Sigmoid colon (tissue), 7 donors: ENCODE data around the gene YPEL1. TPM values are rescaled to one million over a fixed set of nuclear protein-coding genes. Genes with fewer than 3 reads are reported as not detected.

ENCODE experiments used
- DNase-seq: peaks from one replicate; pipeline ENCODE4 v3.0.0-alpha.2; 2019
- H3K27ac ChIP-seq, 4 donors: fragments of 200-600 bp; sonication (generic); one replicate each; pipeline ENCODE4 v1.5.1; 2016 to 2019; ENCODE audit warnings: mild to moderate bottlenecking in 1 of 4
- H3K27me3 ChIP-seq, 3 donors: fragments of 200-600 bp; sonication (generic); one replicate each; pipeline ENCODE4 v1.5.1; 2019; ENCODE audit warnings: mild to moderate bottlenecking in 1 of 3
- H3K36me3 ChIP-seq, 4 donors: fragments of 200-600 bp; sonication (generic); one replicate each; pipeline ENCODE4 v1.5.1; 2016 to 2019
- H3K4me1 ChIP-seq, 4 donors: fragments of 200-600 bp; sonication (generic); one replicate each; pipeline ENCODE4 v1.5.1; 2017 to 2019
- H3K4me3 ChIP-seq, 4 donors: fragments of 200-600 bp; sonication (generic); one replicate each; pipeline ENCODE4 v1.5.1; 2017 to 2019; ENCODE audit warnings: mild to moderate bottlenecking in 2 of 4, moderate library complexity in 1 of 4
- H3K9me3 ChIP-seq, 4 donors: fragments of 200-600 bp in 3 of 4; sonication (generic) in 3 of 4; one replicate each; pipeline versions ENCODE4 v1.5.1 to v1.6.1; 2013 to 2019
- CTCF ChIP-seq, 4 experiments: fragments of 450-650 bp in 3 of 4; fragments of 200-600 bp in 1 of 4; IDR thresholded peaks; one replicate each; pipeline ENCODE4 v1.5.1; 2016 to 2019; ENCODE audit warnings: antibody characterized with exemption in 4 of 4, mild to moderate bottlenecking in 3 of 4, moderate library complexity in 2 of 4
- EP300 ChIP-seq, 4 donors: sonication (generic); formaldehyde crosslinking; IDR thresholded peaks; one replicate each; pipeline ENCODE4 v1.6.1; 2017; ENCODE audit warnings: antibody characterized with exemption in 4 of 4
- POLR2A ChIP-seq, 2 donors: fragments of 450-650 bp; IDR thresholded peaks; one replicate each; pipeline ENCODE4 v1.6.1; 2016; ENCODE audit warnings: antibody characterized with exemption in 2 of 2, mild to moderate bottlenecking in 2 of 2, moderate library complexity in 2 of 2
- POLR2AphosphoS5 ChIP-seq, 4 donors: sonication (generic); formaldehyde crosslinking; IDR thresholded peaks; one replicate each; pipeline ENCODE4 v1.6.1; 2017; ENCODE audit warnings: antibody characterized with exemption in 4 of 4
- WGBS, 2 donors: extraction: QIAGEN DNeasy Blood & Tissue Kit; methylation state at CpG; one replicate each; pipeline ENCODE4 v1.1.7; 2013; 5-methylcytosine and 5-hydroxymethylcytosine counted together
- intact Hi-C: fragments of 100-400 bp; cut with DNase I; formaldehyde crosslinking; loops from one replicate; pipeline ENCODE4 v1.15.1; 2023
- polyA plus RNA-seq, 3 donors: library from polyadenylated mRNA; stranded (reverse); fragments of 200-250 nt; gene quantifications; one replicate each; pipeline ENCODE4 v1.2.3, GENCODE V29; 2013
- total RNA-seq, 4 donors: library from RNA; depleted of rRNA; stranded (reverse); fragments of >200 nt; gene quantifications; one replicate each; pipeline ENCODE4 v1.1.0, GENCODE V29; 2016
- donor health status: healthy with polysubstance abuse.
- donor health status: Bipolar disorder and iron deficiency.
- donor health status: healthy.

YPEL1 gene
- total and polyA plus RNA-seq, 7 donors: 0.69 to 9.6 (median 5.9) TPM

DNA sequence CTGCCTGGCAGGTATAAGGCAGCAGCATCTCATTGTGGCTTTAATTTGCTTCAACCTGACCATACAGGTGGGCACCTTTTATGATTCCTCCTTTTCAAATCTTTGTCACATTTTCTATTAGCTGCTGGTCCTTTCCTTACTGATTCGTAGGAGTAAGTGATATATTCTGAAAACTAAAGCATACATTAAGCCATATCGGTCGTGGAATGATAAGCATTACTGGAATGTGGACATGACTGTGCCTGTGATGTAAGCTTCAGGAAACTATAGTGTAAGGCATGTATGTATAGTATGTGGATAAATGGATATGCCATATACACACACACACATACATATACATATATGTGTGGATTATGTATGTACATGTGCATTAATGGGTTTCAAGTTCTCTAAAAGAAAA is 20.8 kb downstream of the YPEL1 start:
- DNase-seq: no peak
- intact Hi-C loops: loop anchor here (5.0 kb wide), 1 partner anchor 153 kb away; the partner anchor contains the start of gene MAPK1
- H3K36me3 ChIP-seq: no peaks in the 10 kb centered on the region
- TF ChIP-seq POLR2AphosphoS5 (IDR thresholded peaks at IDR 0.05) (no peak), EP300 (IDR thresholded peaks at IDR 0.05) (no peak), POLR2A (IDR thresholded peaks at IDR 0.05) (no peak), CTCF (IDR thresholded peaks at IDR 0.05) (no peak)
- no peaks in the 10 kb centered on the region for H3K27me3 ChIP-seq
- no peak overlapping the region for H3K27ac ChIP-seq
- WGBS, 2 donors: 69 to 88% methylated on average over 3 of the region's 3 CpGs
- no peak overlapping the region for H3K4me3 ChIP-seq
- H3K4me1 ChIP-seq: peaks cover 0 to 12% (median 6%) of the 10 kb centered on the region in 4 donors
- H3K9me3 ChIP-seq: no peaks in the 10 kb centered on the region

DNA sequence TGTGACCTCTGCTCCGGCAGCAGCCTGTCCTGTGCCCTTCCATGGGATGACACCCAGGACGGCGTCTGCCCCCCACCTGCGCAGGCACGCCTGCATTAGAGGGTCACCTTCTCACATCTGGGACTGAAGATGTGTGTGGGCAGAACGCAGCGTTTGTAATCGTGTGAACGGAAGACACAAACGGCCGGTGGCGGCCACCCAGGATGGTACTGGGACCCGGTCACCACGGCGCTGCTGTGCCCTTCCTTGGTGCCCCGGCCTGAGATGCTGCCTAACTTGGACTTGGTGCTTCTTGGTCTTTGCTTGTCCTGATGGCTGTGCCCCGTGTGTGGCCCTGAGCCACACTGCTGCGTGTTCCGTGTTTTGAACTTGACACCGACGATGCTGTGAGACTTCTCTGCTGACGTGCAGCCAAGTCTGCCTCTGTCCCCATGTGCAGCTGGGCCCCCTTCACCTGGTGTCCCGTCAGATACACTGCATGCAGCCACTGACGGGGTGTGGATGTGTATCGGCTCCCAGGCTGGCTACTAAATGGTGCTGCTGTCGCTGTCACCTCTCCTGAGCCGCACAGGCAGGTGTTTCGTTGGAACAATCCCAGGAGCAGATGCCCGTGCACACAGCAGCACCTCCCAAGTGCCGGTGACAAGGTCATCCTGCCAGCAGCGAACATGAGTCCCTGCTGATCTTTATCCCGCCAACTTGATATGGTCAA is 21.4 kb downstream of the YPEL1 start:
- peaks cover 0 to 12% (median 6%) of the 10 kb centered on the region in 4 donors for H3K4me1 ChIP-seq
- no peak for DNase-seq
- no peak overlapping the region for H3K4me3 ChIP-seq
- intact Hi-C loops: loop anchor here (5.0 kb wide), 1 partner anchor 153 kb away; the partner anchor contains the start of gene MAPK1
- H3K36me3 ChIP-seq: no peaks in the 10 kb centered on the region
- H3K27ac ChIP-seq: no peak overlapping the region
- TF ChIP-seq POLR2AphosphoS5 (IDR thresholded peaks at IDR 0.05) (no peak), POLR2A (IDR thresholded peaks at IDR 0.05) (no peak), EP300 (IDR thresholded peaks at IDR 0.05) (no peak), CTCF (IDR thresholded peaks at IDR 0.05) (no peak)
- 75 to 89% methylated on average over 32 of the region's 32 CpGs for WGBS, 2 donors
- H3K9me3 ChIP-seq: no peaks in the 10 kb centered on the region
- H3K27me3 ChIP-seq: no peaks in the 10 kb centered on the region

GRCh38 chr22:21713428-21714058 is 22.1 kb downstream of the YPEL1 start:
- H3K4me3 ChIP-seq: peak overlapping the region in 2 of 4 donors; percentile 7 to 14

DNA sequence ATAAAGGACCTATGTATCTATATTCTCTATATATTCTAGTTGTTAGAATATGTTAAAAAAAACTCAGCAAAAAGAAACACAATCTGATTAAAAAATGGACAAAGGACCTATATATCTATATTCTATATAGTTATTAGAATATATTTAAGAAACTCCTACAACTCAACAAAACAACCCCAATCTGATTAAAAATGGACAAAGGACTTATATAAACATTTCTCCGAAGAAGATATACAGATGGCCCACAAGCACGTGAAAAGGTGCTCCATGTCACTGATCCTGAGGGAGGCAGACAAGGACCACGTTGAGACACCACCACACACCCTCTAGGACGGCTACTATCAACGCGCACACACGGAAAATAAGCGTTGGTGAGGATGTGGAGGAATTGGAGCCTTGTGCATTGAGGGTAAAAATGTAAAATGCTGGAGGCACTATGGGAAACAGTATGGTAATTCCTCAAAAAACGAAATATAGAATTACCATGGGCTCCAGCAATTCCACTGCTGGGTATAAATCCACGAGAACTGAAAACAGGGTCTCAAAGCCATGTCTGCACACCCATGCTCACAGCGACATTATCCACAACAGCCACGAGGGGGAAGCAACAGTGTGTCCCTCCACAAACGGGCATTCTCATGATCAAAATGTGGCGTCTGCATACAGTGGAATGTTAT is 22.7 kb downstream of the YPEL1 start:
- H3K36me3 ChIP-seq: no peaks in the 10 kb centered on the region
- H3K9me3 ChIP-seq: no peaks in the 10 kb centered on the region
- H3K27me3 ChIP-seq: no peaks in the 10 kb centered on the region
- intact Hi-C loops: loop anchor here (1.0 to 5.0 kb wide), 4 partner anchors 154 to 239 kb away; partner anchors contain the start of genes MAPK1 and PPM1F
- 20 to 37% methylated on average over 14 of the region's 14 CpGs for WGBS, 2 donors
- H3K4me1 ChIP-seq: peaks cover 0 to 17% (median 7%) of the 10 kb centered on the region in 4 donors
- TF ChIP-seq POLR2AphosphoS5 (IDR thresholded peaks at IDR 0.05) (peak in 1 of 4 donors; percentile 1), CTCF (IDR thresholded peaks at IDR 0.05) (peak; percentile 75 to 84 (median 82)), POLR2A (IDR thresholded peaks at IDR 0.05) (no peak)
- no peak for DNase-seq
- peak overlapping the region in 2 of 4 donors; percentile 7 to 14 for H3K4me3 ChIP-seq
- peak overlapping the region; percentile 0 to 54 (median 19) for H3K27ac ChIP-seq

More at GRCh38 chr22:21713428-21714058, 22.1 kb downstream of the YPEL1 start:
- intact Hi-C loops: loop anchor here (1.0 to 5.0 kb wide), 4 partner anchors 154 to 239 kb away; partner anchors contain the start of genes MAPK1 and PPM1F
- WGBS, 2 donors: 77 to 83% methylated on average over 9 of the region's 9 CpGs
- no peaks in the 10 kb centered on the region for H3K9me3 ChIP-seq
- H3K27ac ChIP-seq: peak overlapping the region; percentile 0 to 54 (median 19)
- TF ChIP-seq CTCF (IDR thresholded peaks at IDR 0.05) (peak in 1 of 4 experiments; percentile 17), POLR2A (IDR thresholded peaks at IDR 0.05) (no peak), POLR2AphosphoS5 (IDR thresholded peaks at IDR 0.05) (no peak)
- H3K36me3 ChIP-seq: no peaks in the 10 kb centered on the region
- H3K4me1 ChIP-seq: peaks cover 0 to 12% (median 6%) of the 10 kb centered on the region in 4 donors
- H3K27me3 ChIP-seq: no peaks in the 10 kb centered on the region
- DNase-seq: no peak
